Loucy (cell line): Measurements from ENCODE around the gene EEF1A2.

ENCODE experiments used
- H2AFZ ChIP-seq: fragments of 200-600 bp; sonication (generic); 2 replicates; pipeline ENCODE4 v1.6.0; 2016; ENCODE audit warnings: antibody characterized with exemption, mild to moderate bottlenecking, low read length, moderate library complexity
- H3F3A ChIP-seq: fragments of 200-600 bp; 2 replicates; pipeline ENCODE4 v1.6.0; 2016; ENCODE audit warnings: antibody characterized with exemption, low read depth, mild to moderate bottlenecking
- H3K27me3 ChIP-seq: fragments of 200-600 bp; sonication (generic); 2 replicates; pipeline ENCODE4 v1.6.1; 2014; ENCODE audit warnings: low read length, mild to moderate bottlenecking; ENCODE audit not compliant: insufficient read depth, poor library complexity, severe bottlenecking
- H3K36me3 ChIP-seq: fragments of 200-600 bp; sonication (generic); 2 replicates; pipeline ENCODE4 v1.6.1; 2016; ENCODE audit warnings: low read length; ENCODE audit not compliant: insufficient read depth
- H3K4me1 ChIP-seq: fragments of 200-600 bp; sonication (generic); 2 replicates; pipeline ENCODE4 v1.5.1; 2014; ENCODE audit warnings: low read length, mild to moderate bottlenecking; ENCODE audit not compliant: insufficient read depth, poor library complexity, severe bottlenecking
- H3K4me2 ChIP-seq: fragments of 200-600 bp; sonication (generic); 2 replicates; pipeline ENCODE4 v1.6.0; 2014; ENCODE audit warnings: antibody characterized with exemption, low read length, low read depth, mild to moderate bottlenecking; ENCODE audit not compliant: poor library complexity, severe bottlenecking
- H3K4me3 ChIP-seq: fragments of 200-600 bp; sonication (generic); 2 replicates; pipeline ENCODE4 v1.5.1; 2014; ENCODE audit warnings: low read length, mild to moderate bottlenecking, mixed read lengths; ENCODE audit not compliant: poor library complexity, severe bottlenecking
- H3K79me2 ChIP-seq: fragments of 200-600 bp; sonication (generic); 2 replicates; pipeline ENCODE4 v1.6.1; 2014; ENCODE audit warnings: low read length; ENCODE audit not compliant: insufficient read depth
- H3K9ac ChIP-seq: fragments of 200-600 bp; sonication (generic); 2 replicates; pipeline ENCODE4 v1.6.0; 2014; ENCODE audit warnings: mild to moderate bottlenecking, low read depth, low read length, moderate library complexity; ENCODE audit not compliant: poor library complexity, severe bottlenecking
- H3K9me2 ChIP-seq: fragments of 200-600 bp; sonication (generic); replicated peaks from 2 replicates; pipeline ENCODE4 v1.6.1; 2016; ENCODE audit warnings: low read depth, low read length, mixed read lengths
- H3K9me3 ChIP-seq: fragments of 200-600 bp; sonication (generic); 2 replicates; pipeline ENCODE4 v1.6.1; 2014; ENCODE audit warnings: mild to moderate bottlenecking, antibody characterized with exemption, low read length, low read depth; ENCODE audit not compliant: insufficient read depth
- H4K20me1 ChIP-seq: fragments of 200-600 bp; sonication (generic); 2 replicates; pipeline ENCODE4 v1.6.0; 2014; ENCODE audit warnings: antibody characterized with exemption, low read length, mild to moderate bottlenecking; ENCODE audit not compliant: insufficient read depth, poor library complexity, severe bottlenecking
- CTCF ChIP-seq: fragments of 200-600 bp; sonication (generic); conservative IDR thresholded peaks from 2 replicates; pipeline ENCODE4 v1.5.1; 2014; ENCODE audit warnings: mild to moderate bottlenecking, antibody characterized with exemption, low read length
- EZH2phosphoT487 ChIP-seq: fragments of 200-600 bp; IDR thresholded peaks from 2 replicates; pipeline ENCODE4 v1.6.1; 2018; ENCODE audit warnings: antibody characterized with exemption, mild to moderate bottlenecking, moderate library complexity, borderline replicate concordance

The EEF1A2 gene

GRCh38 chr20:63507083-63507743 is 8.3 kb upstream of the EEF1A2 start:
- Histone ChIP-seq H3K36me3 (no peaks in the 10 kb centered on the region), H3K79me2 (no peaks in the 10 kb centered on the region), H3K4me2 (no peak overlapping the region), H3K9ac (no peak overlapping the region), H3F3A (no peaks in the 10 kb centered on the region), H3K4me3 (no peak overlapping the region), H3K9me3 (no peaks in the 10 kb centered on the region; the same call in 1 of the 2 replicates), H3K4me1 (no peaks in the 10 kb centered on the region), H4K20me1 (no peaks in the 10 kb centered on the region), H2AFZ (no peak overlapping the region), H3K27me3 (no peaks in the 10 kb centered on the region), H3K9me2 (no peaks in the 10 kb centered on the region)
- TF ChIP-seq CTCF (no peak), EZH2phosphoT487 (no peak)

- Histone ChIP-seq H3K9me3 (no peaks in the 10 kb centered on the region; the same call in 1 of the 2 replicates), H4K20me1 (no peaks in the 10 kb centered on the region), H2AFZ (no peak overlapping the region), H3K36me3 (no peaks in the 10 kb centered on the region), H3K4me3 (no peak overlapping the region), H3F3A (no peaks in the 10 kb centered on the region), H3K4me2 (no peak overlapping the region), H3K9ac (no peak overlapping the region), H3K9me2 (no peaks in the 10 kb centered on the region), H3K79me2 (no peaks in the 10 kb centered on the region), H3K27me3 (no peaks in the 10 kb centered on the region), H3K4me1 (no peaks in the 10 kb centered on the region)
- no peak for TF ChIP-seq EZH2phosphoT487
Observed at GRCh38 chr20:63505723-63506122, 6.8 kb upstream of the EEF1A2 start.

GRCh38 chr20:63505281-63505680 is 6.4 kb upstream of the EEF1A2 start:
- no peak for TF ChIP-seq EZH2phosphoT487
- TF ChIP-seq CTCF: no peak
- Histone ChIP-seq H3K4me2 (no peak overlapping the region), H3K4me3 (no peak overlapping the region), H3F3A (no peaks in the 10 kb centered on the region), H3K27me3 (no peaks in the 10 kb centered on the region), H2AFZ (no peak overlapping the region), H3K4me1 (no peaks in the 10 kb centered on the region), H3K9me3 (no peaks in the 10 kb centered on the region; the same call in 1 of the 2 replicates), H4K20me1 (no peaks in the 10 kb centered on the region), H3K9me2 (no peaks in the 10 kb centered on the region), H3K36me3 (no peaks in the 10 kb centered on the region), H3K9ac (no peak overlapping the region), H3K79me2 (no peaks in the 10 kb centered on the region)

GRCh38 chr20:63504642-63505041 is 5.8 kb upstream of the EEF1A2 start:
- H2AFZ ChIP-seq: no peak overlapping the region
- H3K36me3 ChIP-seq: no peaks in the 10 kb centered on the region
- H3K4me3 ChIP-seq: no peak overlapping the region
- no peaks in the 10 kb centered on the region; the same call in 1 of the 2 replicates for H3K9me3 ChIP-seq
- no peaks in the 10 kb centered on the region for H3K27me3 ChIP-seq
- no peaks in the 10 kb centered on the region for H3K9me2 ChIP-seq
- no peak for TF ChIP-seq EZH2phosphoT487
- no peaks in the 10 kb centered on the region for H4K20me1 ChIP-seq
- no peaks in the 10 kb centered on the region for H3F3A ChIP-seq
- no peaks in the 10 kb centered on the region for H3K79me2 ChIP-seq
- H3K4me2 ChIP-seq: no peak overlapping the region
- no peaks in the 10 kb centered on the region for H3K4me1 ChIP-seq
- no peak overlapping the region for H3K9ac ChIP-seq
